Fibroblast of mammary gland (primary cell): ENCODE measurements around the gene HIF1A.
"Not testable (repeated sequence)": the region's sequence is repeated elsewhere in the genome, so short reads cannot be mapped to it uniquely, and the experiment has no call there.

Source experiments
- DNase-seq: peaks from one replicate; pipeline ENCODE4 v3.0.0-alpha.2; 2010; ENCODE audit warnings: low read depth
- H3K4me3 ChIP-seq: 2 replicates; pipeline ENCODE4 v1.5.1; 2011; ENCODE audit warnings: low read depth, mild to moderate bottlenecking, low read length, moderate library complexity; ENCODE audit not compliant: control insufficient read depth
- CTCF ChIP-seq: conservative IDR thresholded peaks from 2 replicates; pipeline ENCODE4 v1.5.1; 2011; ENCODE audit warnings: low read depth, low read length, inconsistent platforms; ENCODE audit not compliant: control insufficient read depth, insufficient read depth

HIF1A gene

GRCh38 chr14:61652526-61653262, 42.6 kb upstream of the HIF1A start:
- TF ChIP-seq CTCF, result no peak
- DNase-seq, result peak; percentile 57
- H3K4me3 ChIP-seq, result no peak overlapping the region

- DNase-seq, result peak; percentile 88
- TF ChIP-seq CTCF, result no peak
- no peak overlapping the region for H3K4me3 ChIP-seq
Observed at GRCh38 chr14:61653507-61653906, 41.8 kb upstream of the HIF1A start.

DNA sequence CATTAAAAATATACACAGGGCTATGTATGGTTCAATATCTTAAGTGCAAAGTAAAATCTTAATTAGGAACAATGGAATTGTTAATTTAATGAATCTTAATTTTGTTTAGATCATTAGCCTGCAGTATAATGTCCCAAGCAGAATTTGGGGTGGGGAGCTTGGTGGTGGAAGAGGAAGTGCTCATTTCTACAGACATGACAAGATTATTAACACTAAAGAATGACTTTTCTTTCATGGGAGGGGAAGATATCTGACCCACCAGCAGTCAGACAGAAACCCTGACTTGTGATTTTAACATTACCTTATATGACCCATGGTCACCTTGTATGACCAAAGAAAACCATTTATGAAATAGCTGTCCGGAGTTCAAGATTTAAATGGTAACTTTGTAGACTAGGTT, 41.3 kb upstream of the HIF1A start:
- no peak for DNase-seq
- no peak for TF ChIP-seq CTCF
- H3K4me3 ChIP-seq, result no peak overlapping the region

DNA sequence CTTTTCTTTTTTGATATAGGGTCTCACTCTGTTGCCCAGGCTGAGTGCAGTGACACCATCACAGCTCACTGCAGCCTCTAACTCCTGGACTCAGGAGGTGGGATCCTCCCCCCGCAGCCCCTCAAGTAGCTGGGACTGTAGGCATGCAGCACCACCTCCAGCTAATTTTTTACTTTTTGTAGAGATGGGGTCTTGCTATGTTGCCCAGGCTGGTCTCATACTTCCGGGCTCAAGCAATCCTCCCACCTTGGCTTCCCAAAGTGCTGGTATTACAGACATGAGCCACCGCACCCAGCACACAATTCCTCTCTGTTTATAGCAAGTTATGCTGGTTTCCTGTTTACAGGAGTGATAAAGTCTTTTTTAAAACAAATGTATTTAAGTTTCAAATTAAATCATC, 39.5 kb upstream of the HIF1A start:
- H3K4me3 ChIP-seq, result no peak overlapping the region
- TF ChIP-seq CTCF, result no peak
- DNase-seq, result no peak

DNA sequence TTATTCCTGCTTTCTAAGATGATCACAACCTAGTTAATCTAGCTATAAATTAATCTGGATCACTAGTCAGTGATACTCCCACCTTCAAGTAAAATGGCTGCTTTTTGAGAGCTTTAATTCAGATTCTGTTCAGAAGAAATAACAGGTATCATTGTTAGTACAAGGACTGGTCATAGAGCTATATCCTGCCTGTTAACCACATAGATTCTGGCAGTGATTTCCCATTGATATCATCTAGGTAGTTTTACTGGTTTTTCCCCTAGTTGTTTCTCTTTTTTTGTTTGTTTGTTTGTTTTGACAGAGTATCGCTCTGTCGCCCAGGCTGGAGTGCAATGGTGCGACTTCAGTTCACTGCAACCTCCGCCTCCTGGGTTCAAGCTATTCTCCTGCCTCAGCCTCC, 39.0 kb upstream of the HIF1A start:
- no peak for DNase-seq
- no peak overlapping the region for H3K4me3 ChIP-seq
- TF ChIP-seq CTCF, result no peak

DNA sequence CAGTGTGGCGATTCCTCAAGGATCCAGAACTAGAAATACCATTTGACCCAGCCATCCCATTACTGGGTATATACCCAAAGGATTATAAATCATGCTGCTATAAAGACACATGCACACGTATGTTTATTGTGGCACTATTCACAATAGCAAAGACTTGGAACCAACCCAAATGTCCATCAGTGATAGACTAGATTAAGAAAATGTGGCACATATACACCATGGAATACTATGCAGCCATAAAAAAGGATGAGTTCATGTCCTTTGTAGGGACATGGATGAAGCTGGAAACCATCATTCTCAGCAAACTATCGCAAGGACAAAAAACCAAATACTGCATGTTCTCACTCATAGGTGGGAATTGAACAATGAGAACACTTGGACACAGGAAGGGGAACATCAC, 37.2 kb upstream of the HIF1A start:
- not testable (repeated sequence) for DNase-seq, H3K4me3 ChIP-seq

- peak; percentile 44 for DNase-seq
- no peak overlapping the region for H3K4me3 ChIP-seq
- no peak for TF ChIP-seq CTCF
Observed at GRCh38 chr14:61659582-61659981, 35.7 kb upstream of the HIF1A start.
